Panc1 (cell line): ENCODE measurements around the gene PCSK5. TPM values are rescaled to one million over a fixed set of nuclear protein-coding genes. Genes with fewer than 3 reads are reported as not detected.

Experiments used
- ATAC-seq: fragments of 200-7000 bp; cut with Tn5 transposase; 2 replicates; pipeline ENCODE4 v1.9.1; 2020; ENCODE audit warnings: mild to moderate bottlenecking, moderate library complexity
- BruUV-seq: library from RNA; stranded (reverse); fragments of 400-500 nt; replicated peaks from 2 replicates; lab custom pipeline; 2021; lab: Mats Ljungman, UMichigan
- CTCF ChIA-PET: fragments of 300-600 bp; sonication (Branson Sonifier 250); formaldehyde crosslinking; loops from one replicate; lab custom pipeline; 2022; ENCODE audit warnings: antibody characterized with exemption; lab: Charles Lee
- POLR2A ChIA-PET: fragments of 300-600 bp; sonication (Branson Sonifier 250); formaldehyde crosslinking; loops from one replicate; lab custom pipeline; 2022; ENCODE audit warnings: antibody characterized with exemption; lab: Charles Lee
- DNase-seq: peaks from one replicate; pipeline ENCODE4 v3.0.0-alpha.2; 2010; ENCODE audit warnings: low read depth, low spot score
- H3K27ac ChIP-seq: 2 replicates; pipeline ENCODE4 v1.5.1; 2011; ENCODE audit warnings: mild to moderate bottlenecking, low read length, inconsistent platforms
- H3K27me3 ChIP-seq: fragments of 200-500 bp; sonication (Bioruptor generic); 2 replicates; pipeline ENCODE4 v1.6.0; 2014; ENCODE audit warnings: low read length, inconsistent platforms; ENCODE audit not compliant: control insufficient read depth, insufficient read depth
- H3K36me3 ChIP-seq: fragments of 200-500 bp; sonication (Bioruptor generic); 2 replicates; pipeline ENCODE4 v1.5.1; 2014; ENCODE audit warnings: inconsistent platforms, mild to moderate bottlenecking, low read length, moderate library complexity; ENCODE audit not compliant: control insufficient read depth, insufficient read depth
- H3K4me1 ChIP-seq: 2 replicates; pipeline ENCODE4 v1.5.1; 2011; ENCODE audit warnings: inconsistent platforms, mild to moderate bottlenecking, low read length, moderate library complexity; ENCODE audit not compliant: control insufficient read depth, insufficient read depth
- H3K4me3 ChIP-seq, 2 experiments: 2 replicates each; pipeline ENCODE4 v1.5.1; 2011 to 2012; ENCODE audit warnings: low read depth in 2 of 2, low read length in 2 of 2, mild to moderate bottlenecking in 2 of 2, inconsistent platforms in 1 of 2, moderate library complexity in 1 of 2
- H3K9me3 ChIP-seq: fragments of 200-500 bp; sonication (Bioruptor generic); 2 replicates; pipeline ENCODE4 v1.5.1; 2014; ENCODE audit warnings: low read depth, mild to moderate bottlenecking, inconsistent platforms, low read length, moderate library complexity; ENCODE audit not compliant: control insufficient read depth, insufficient read depth
- CTCF ChIP-seq: fragments of 450-650 bp; IDR thresholded peaks from 2 replicates; pipeline ENCODE4 v1.5.1; 2017; ENCODE audit warnings: mild to moderate bottlenecking
- POLR2AphosphoS5 ChIP-seq: IDR thresholded peaks from 2 replicates; pipeline ENCODE4 v1.6.1; 2012; ENCODE audit warnings: mild to moderate bottlenecking, low read depth, low read length, moderate library complexity
- REST ChIP-seq, 2 experiments: IDR thresholded peaks; 2 replicates each; pipeline ENCODE4 v1.6.1; 2011 to 2012; ENCODE audit warnings: low read depth in 2 of 2, control low read depth in 1 of 2, low read length in 1 of 2, mild to moderate bottlenecking in 1 of 2, moderate library complexity in 1 of 2; ENCODE audit not compliant: insufficient read depth in 1 of 2
- SIN3A ChIP-seq: IDR thresholded peaks from 2 replicates; pipeline ENCODE4 v1.6.1; 2012; ENCODE audit warnings: low read depth, mild to moderate bottlenecking, low read length, moderate library complexity, borderline replicate concordance; ENCODE audit not compliant: insufficient read depth
- TCF7L2 ChIP-seq: IDR thresholded peaks from 2 replicates; pipeline ENCODE4 v1.6.1; 2011; ENCODE audit warnings: mild to moderate bottlenecking, low read depth, low read length, inconsistent platforms
- in situ Hi-C: cut with HindIII; loops from 2 replicates; pipeline ENCODE4 v1.10.0; 2016; ENCODE audit warnings: low sequenced_read_pairs, low pct_unique_long_range_greater_than_20kb
- intact Hi-C: fragments of 100-400 bp; cut with micrococcal nuclease; formaldehyde crosslinking; loops from one replicate; pipeline ENCODE4 v1.10.0; 2022; ENCODE audit not compliant: unreplicated experiment
- total RNA-seq: library from RNA; stranded (reverse); gene quantifications from one replicate; pipeline ENCODE4 v1.2.1, GENCODE V29; 2021; ENCODE audit not compliant: unreplicated experiment

The PCSK5 gene
- total RNA-seq, 1 experiment from 2014 or later = 0.21 TPM

GRCh38 chr9:76341616-76342015 lies 451.1 kb downstream of the PCSK5 start:
- DNase-seq = no peak
- in situ Hi-C loops = no loop called here

GRCh38 chr9:76342201-76342600 lies 451.7 kb downstream of the PCSK5 start:
- Histone ChIP-seq H3K27me3 (no peaks in the 10 kb centered on the region), H3K27ac (no peak overlapping the region), H3K36me3 (no peaks in the 10 kb centered on the region), H3K4me3 (no peak overlapping the region), H3K9me3 (no peaks in the 10 kb centered on the region), H3K4me1 (no peaks in the 10 kb centered on the region)
- ATAC-seq (no peak), DNase-seq (no peak)
- TF ChIP-seq POLR2AphosphoS5 (no peak), SIN3A (no peak), TCF7L2 (no peak), REST (IDR thresholded peaks at IDR 0.05; ENCODE audit: insufficient read depth in 1 of 2, low read depth in 2 of 2, low read length in 1 of 2) (no peak), CTCF (no peak)
- ChIA-PET CTCF (no interaction called here), POLR2A (interaction anchor here (0.6 kb wide), 1 partner anchor 382 kb away, joined by 4 read pairs; no protein-coding TSS in a partner anchor)
- in situ Hi-C loops (no loop called here), intact Hi-C loops (no loop called here)
- BruUV-seq = no TSS peak

More at GRCh38 chr9:76341616-76342015, 451.1 kb downstream of the PCSK5 start:
- Histone ChIP-seq H3K4me1 (no peaks in the 10 kb centered on the region), H3K4me3 (no peak overlapping the region), H3K27ac (no peak overlapping the region), H3K27me3 (no peaks in the 10 kb centered on the region), H3K36me3 (no peaks in the 10 kb centered on the region), H3K9me3 (no peaks in the 10 kb centered on the region)
- TF ChIP-seq POLR2AphosphoS5 = no peak
- no peak for TF ChIP-seq CTCF
- no peak for TF ChIP-seq REST (IDR thresholded peaks at IDR 0.05; ENCODE audit: insufficient read depth in 1 of 2, low read depth in 2 of 2, low read length in 1 of 2)
- TF ChIP-seq SIN3A = no peak
- TF ChIP-seq TCF7L2 = no peak
- CTCF ChIA-PET = no interaction called here
- no peak for ATAC-seq
- no TSS peak for BruUV-seq
- intact Hi-C loops = no loop called here
- POLR2A ChIA-PET = no interaction called here
